ENCODE data around the gene ENPP7. TPM values are rescaled to one million over a fixed set of nuclear protein-coding genes. Genes with fewer than 3 reads are reported as not detected.

Gene ENPP7
- total RNA-seq, 1 donor from 2014 or later: not detected

DNA sequence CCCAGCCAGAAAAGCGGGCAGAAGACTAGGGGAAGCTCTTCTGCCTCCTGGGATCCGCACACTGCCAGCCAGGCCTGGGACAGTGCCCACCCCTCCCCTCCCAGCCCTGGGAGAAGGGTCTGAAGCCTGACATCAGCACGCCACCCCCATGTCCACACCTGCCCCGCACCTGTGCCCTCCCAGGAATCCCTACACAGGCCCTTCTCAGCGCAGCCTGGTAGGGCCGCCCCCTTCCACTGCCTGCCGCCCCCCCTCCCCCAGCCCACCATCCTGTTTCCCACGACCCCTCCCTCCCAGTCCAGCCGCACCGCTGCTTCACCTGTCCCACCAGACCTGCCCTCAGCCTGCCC is 10.6 kb downstream of the ENPP7 start:
- H3K27ac Mint-ChIP-seq: no peak overlapping the region
- DNase-seq (ENCODE audit: low spot score in 2 of 2, unreplicated experiment in 2 of 2): no peak
- H3K27me3 Mint-ChIP-seq (ENCODE audit: low read depth): peaks cover 36% of the 10 kb centered on the region
- H3K36me3 Mint-ChIP-seq: no peaks in the 10 kb centered on the region
- H3K4me1 Mint-ChIP-seq: peaks cover 22% of the 10 kb centered on the region
- peak overlapping the region; percentile 46 for H3K4me3 Mint-ChIP-seq
- no peaks in the 10 kb centered on the region for H3K9me3 Mint-ChIP-seq
- TF ChIP-seq, protein P1, sequence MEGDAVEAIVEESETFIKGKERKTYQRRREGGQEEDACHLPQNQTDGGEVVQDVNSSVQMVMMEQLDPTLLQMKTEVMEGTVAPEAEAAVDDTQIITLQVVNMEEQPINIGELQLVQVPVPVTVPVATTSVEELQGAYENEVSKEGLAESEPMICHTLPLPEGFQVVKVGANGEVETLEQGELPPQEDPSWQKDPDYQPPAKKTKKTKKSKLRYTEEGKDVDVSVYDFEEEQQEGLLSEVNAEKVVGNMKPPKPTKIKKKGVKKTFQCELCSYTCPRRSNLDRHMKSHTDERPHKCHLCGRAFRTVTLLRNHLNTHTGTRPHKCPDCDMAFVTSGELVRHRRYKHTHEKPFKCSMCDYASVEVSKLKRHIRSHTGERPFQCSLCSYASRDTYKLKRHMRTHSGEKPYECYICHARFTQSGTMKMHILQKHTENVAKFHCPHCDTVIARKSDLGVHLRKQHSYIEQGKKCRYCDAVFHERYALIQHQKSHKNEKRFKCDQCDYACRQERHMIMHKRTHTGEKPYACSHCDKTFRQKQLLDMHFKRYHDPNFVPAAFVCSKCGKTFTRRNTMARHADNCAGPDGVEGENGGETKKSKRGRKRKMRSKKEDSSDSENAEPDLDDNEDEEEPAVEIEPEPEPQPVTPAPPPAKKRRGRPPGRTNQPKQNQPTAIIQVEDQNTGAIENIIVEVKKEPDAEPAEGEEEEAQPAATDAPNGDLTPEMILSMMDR (IDR thresholded peaks at IDR 0.05; ENCODE audit: unreplicated experiment): no peak

DNA sequence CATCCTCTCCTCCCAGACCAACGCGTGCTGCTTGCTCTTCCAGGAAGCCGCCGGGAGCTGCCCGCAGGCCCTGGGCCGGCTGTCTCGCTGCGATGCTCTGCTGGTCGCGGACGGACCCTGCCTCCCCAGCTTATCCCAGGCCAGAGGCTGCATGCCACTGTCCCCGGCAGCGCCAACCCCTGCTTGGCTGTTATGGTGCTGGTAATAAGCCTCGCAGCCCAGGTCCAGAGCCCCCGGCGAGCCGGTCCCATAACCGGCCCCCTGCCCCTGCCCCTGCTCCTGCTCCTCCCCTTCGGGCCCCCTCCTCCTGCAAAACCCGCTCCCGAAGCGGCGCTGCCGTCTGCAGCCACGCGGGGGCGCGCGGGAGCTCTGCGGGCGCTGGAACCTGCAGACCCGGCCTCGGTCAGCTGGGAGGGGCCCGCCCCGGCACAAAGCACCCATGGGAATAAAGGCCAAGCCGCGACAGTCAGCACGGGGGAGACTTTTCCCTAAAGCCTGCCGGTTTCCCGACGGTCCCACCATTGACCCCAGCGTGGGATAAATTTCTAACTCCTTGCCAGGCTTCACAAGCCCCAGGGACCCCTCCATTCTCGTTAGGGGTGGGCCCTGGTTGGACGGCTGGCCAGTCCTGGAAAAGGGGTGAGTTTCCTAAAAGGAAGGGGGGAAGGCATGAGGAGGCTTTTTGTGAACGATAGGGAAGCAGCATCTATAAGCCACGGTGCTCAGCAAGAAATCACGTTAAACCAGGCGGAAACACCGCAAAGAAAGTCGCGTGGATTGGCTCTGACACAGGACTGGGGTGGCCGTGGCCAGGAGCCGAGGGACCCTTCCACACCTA is 11.2 kb downstream of the ENPP7 start:
- Mint-ChIP-seq H3K27ac (no peak overlapping the region), H3K36me3 (no peaks in the 10 kb centered on the region), H3K27me3 (ENCODE audit: low read depth) (peaks cover 42% of the 10 kb centered on the region), H3K9me3 (no peaks in the 10 kb centered on the region), H3K4me3 (peak overlapping the region; percentile 46), H3K4me1 (peaks cover 23% of the 10 kb centered on the region)
- TF ChIP-seq, protein P1 (IDR thresholded peaks at IDR 0.05; ENCODE audit: unreplicated experiment): peak; percentile 93
- DNase-seq (ENCODE audit: low spot score in 2 of 2, unreplicated experiment in 2 of 2): peak; percentile 78 to 92

DNA sequence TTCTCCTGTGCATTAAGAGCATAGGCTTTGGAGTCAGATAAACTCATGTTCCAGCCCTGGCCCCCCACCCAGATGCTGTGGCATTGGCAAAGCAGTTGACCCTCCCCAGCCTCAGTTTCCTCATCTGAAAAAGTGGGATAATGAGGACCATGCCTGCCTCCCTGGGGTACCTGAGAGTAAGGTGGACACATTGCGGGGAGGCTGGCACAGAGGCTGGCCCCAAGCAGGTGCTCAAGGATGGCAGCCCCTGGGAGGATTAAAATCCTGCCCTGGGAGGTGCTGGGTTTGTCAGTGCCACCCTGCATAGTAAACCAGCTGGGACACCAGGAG is 11.8 kb downstream of the ENPP7 start:
- TF ChIP-seq, protein P1 (IDR thresholded peaks at IDR 0.05; ENCODE audit: unreplicated experiment): no peak
- Mint-ChIP-seq H3K27ac (no peak overlapping the region), H3K4me3 (no peak overlapping the region), H3K9me3 (no peaks in the 10 kb centered on the region), H3K27me3 (ENCODE audit: low read depth) (peaks cover 47% of the 10 kb centered on the region), H3K4me1 (peaks cover 28% of the 10 kb centered on the region), H3K36me3 (no peaks in the 10 kb centered on the region)
- DNase-seq (ENCODE audit: low spot score in 2 of 2, unreplicated experiment in 2 of 2): no peak

DNA sequence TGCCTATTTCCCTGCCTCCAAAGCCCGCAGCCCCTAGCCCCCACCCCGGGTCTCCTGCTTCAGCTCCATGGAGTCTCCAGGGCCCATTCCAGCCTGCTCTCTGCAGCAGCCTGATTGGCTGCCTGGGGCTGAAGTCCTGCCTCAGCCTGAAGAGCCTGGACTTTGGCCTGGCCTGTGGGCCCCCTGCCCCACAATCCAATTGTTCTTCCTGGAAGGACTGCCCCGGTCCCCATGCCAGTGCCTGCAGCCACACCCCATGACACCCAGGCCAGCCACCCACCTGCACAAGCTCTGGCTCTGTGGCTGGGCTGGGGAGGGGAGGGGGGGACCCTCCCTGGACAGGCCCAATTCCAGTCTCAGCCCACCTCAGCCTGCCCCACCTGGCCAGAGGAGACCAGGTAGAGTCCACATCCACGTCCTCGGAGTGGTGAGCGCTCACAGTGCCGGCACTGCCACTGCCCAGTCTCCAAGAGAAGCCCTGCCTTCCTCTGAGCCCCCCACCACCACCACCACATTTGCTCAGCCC is 12.3 kb downstream of the ENPP7 start:
- Mint-ChIP-seq H3K36me3 (no peaks in the 10 kb centered on the region), H3K4me1 (peaks cover 31% of the 10 kb centered on the region), H3K27me3 (ENCODE audit: low read depth) (peaks cover 51% of the 10 kb centered on the region), H3K4me3 (no peak overlapping the region), H3K27ac (no peak overlapping the region), H3K9me3 (no peaks in the 10 kb centered on the region)
- no peak for DNase-seq (ENCODE audit: low spot score in 2 of 2, unreplicated experiment in 2 of 2)
- TF ChIP-seq, protein P1 (IDR thresholded peaks at IDR 0.05; ENCODE audit: unreplicated experiment): no peak

DNA sequence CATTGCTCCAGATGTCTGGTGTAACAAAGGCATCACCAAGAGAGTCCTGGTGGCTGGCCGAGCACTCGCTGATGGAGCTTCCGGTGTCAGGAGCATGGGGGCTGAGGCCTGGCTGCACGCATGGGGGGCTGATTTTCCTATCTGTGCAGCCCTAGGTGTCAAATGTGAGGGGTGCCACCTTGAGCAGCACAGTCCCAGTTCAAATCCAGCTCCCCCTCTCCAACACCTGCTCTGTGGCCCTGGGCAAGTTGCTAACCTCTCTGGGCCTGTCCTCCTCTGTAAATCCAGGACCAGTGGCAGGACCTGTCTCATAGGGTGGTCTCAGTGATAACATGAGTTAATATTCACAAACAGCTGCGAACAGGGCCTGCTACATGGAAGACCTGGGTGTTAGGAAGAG is 12.9 kb downstream of the ENPP7 start:
- Mint-ChIP-seq H3K27ac (no peak overlapping the region), H3K36me3 (no peaks in the 10 kb centered on the region), H3K9me3 (no peaks in the 10 kb centered on the region), H3K4me3 (no peak overlapping the region), H3K4me1 (peaks cover 31% of the 10 kb centered on the region), H3K27me3 (ENCODE audit: low read depth) (peaks cover 52% of the 10 kb centered on the region)
- no peak for DNase-seq (ENCODE audit: low spot score in 2 of 2, unreplicated experiment in 2 of 2)
- TF ChIP-seq, protein P1 (IDR thresholded peaks at IDR 0.05; ENCODE audit: unreplicated experiment): no peak
